Measurements from ENCODE around the gene NGFR.
A peak's percentile ranks its signal among the peaks of the same experiment; 100 is the strongest.
"Not testable (repeated sequence)": the region's sequence is repeated elsewhere in the genome, so short reads cannot be mapped to it uniquely, and the experiment has no call there.

The NGFR gene

DNA sequence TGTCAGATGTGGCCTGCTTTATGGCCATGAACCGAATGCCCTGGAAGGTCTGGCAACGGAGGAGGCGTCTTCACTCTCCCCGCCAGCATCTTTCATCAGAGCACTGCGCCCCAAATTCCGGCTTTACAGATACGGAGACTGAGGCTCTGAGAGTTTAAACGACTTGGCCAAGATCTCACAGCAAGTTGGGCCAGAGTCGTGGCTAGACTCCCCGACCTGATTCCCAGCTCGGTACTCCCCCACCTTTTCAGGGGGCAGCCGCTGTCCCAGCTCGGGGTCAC is 1.7 kb downstream of the NGFR start:
- no peak for DNase-seq

DNA sequence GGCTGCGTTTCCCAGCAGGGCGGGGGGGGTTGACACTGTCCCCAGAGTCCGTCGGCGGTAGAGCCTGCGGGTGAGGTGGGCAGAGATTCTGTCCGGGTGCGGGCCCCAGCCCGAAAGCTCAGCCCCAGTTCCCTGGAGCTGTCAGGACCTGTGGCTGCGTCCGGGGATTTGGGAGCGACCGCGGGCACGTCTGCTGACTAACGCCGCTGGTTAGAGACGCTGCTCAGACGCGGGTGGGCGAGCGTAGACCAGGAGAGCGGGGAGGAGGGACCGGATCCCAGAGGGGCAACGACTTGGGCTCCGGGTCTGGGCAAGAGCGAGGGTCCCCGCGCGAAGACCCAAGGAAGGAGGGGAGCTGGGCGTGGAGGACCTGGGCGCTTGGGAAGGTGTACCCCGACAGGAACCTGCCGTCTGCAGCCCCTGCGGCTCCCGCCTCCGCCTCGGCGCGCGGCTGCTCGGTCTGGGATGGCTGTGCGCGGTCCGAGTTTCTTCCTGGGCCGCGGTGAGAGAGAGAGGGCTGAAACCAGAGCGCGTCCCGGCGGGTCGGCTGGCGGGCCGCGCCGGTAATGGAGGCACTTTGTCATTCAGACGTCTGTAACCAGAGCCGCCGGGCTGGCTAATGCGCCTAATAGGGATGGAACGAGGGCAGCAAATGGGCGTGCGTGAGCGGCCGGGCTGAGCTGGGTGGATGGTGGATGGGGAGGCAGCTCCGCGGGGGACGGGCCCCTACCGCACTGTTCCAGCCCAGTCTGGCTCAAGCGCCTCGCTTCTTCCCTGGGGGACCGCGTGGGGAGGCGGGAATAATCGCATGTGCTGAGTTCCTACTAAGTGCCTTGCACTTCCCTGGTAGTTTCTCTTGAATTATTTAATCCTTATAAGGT is 2.3 kb downstream of the NGFR start:
- peak; percentile 96 for DNase-seq

DNA sequence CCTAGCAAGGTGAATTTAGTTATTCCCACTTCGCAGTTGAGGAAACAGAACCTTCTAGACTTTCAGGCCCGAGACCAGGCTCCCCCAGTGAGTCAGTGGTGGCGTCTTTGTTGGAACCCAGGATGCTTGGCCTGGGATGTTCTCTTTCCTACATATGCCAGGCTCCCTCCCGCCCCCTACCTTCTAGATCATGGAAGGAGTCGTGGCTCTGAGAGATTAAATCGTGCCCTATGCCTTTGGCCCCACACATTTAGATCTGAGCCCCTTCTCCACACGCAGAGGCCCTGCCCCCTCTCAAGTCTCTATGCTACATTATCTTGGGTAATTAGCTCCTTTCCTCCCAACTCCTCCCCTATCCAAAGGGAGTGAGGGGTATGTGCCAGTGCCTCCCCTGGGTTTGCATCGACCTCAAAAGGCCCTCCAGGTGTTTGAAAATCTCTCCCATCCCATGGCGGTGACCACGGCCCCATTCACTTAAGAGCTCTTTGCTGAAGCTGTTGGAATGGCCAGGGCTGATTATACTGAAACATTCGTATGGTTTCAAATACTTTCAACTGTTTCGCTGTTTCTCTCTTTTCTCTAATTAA is 3.0 kb downstream of the NGFR start:
- DNase-seq: peak; percentile 67

DNA sequence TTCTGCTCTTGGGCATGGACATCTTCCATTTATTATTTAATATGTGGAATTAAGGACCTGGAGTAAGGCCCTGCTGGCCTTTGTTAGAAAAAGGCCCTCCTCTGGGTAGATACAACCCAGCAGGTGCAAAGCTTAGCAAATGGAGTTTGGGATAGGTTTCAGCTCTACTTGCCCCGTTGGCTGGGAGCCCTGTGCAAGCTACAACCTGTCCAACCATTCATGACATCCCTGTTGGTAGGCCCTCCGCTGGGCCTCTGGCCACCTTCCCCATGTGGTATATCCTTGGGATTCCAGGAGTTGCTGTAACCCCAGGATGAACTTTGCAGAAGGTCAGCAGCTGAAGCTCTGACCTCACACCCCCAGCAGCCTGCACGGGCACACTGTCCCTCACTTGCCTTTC is 6.4 kb downstream of the NGFR start:
- DNase-seq: no peak

DNA sequence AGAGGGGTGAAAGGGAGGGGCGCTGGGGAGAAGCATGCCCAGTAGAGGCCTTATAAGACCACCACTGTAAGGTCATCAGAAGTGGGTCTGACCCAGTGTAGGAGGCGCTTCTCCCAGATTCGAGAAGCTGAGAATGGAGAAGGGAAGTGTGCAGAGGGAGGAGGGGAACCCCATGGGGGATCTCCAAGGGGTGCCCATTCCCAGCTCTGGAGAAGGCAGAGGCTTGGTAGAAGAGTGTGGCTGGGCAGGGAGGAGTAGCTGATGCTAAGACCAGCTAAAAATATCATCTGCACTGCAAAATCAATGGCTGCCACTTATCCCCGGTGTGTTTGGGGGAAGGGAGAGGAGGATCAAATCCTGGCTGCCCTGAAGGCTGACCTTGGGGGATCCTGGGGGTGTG is 7.2 kb downstream of the NGFR start:
- DNase-seq: no peak

DNA sequence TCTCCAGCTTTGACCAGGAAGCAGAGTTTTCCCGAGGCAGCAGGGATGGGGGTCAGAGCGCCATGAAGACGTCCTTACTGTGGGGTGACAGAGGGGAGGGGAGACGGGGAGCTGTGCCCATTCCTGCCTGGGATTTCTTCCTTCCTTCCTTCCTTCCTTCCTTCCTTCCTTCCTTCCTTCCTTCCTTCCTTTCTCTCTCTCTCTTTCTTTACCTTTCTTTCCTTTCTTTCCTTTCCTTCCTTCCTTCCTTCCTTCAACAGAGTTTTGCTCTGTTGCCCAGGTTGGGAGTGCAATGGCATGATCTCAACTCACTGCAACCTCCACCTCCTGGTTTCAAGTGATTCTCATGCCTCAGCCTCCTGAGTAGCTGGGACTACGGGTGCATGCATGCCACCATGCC is 7.6 kb downstream of the NGFR start:
- not testable (repeated sequence) for DNase-seq

DNA sequence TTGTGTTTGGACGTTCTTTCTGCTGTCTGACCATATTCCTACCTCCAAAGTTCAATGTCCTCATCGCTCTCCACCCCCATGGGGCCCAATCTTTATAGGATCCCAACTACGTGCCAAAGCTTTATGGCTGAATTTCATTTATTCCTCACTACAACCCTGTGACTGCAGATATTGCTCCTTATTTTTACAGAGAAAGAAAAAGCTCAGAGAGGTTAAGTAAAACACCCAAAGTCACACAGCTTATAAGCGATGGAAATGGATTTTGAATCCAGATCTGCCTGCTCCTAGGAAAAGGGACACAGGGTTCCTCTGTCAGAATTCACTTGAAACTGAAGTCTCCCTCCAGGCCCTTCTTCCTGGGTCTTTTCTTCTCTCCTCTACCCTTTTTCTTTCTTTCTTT is 9.3 kb downstream of the NGFR start:
- DNase-seq: no peak

DNA sequence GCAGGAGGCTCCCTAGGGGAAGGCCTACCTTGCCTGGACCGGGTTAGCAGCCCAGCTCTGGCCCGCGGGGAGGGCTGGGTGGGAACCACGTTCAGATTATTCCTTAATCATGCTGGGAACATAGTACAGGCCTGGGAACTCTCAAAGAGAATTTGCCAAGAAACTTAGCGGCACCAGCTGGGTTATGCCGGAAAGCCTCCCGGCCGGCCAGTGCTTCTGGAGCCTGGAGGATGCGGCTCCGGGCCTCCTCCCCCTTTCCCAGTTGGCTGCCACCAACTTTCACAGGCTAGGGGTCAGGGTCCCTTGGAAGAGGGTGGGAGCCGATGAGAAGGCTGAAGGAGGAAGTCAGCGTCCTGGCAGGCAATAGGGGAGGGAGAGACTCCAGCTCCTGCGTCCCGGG is 10.8 kb downstream of the NGFR start:
- DNase-seq: no peak

DNA sequence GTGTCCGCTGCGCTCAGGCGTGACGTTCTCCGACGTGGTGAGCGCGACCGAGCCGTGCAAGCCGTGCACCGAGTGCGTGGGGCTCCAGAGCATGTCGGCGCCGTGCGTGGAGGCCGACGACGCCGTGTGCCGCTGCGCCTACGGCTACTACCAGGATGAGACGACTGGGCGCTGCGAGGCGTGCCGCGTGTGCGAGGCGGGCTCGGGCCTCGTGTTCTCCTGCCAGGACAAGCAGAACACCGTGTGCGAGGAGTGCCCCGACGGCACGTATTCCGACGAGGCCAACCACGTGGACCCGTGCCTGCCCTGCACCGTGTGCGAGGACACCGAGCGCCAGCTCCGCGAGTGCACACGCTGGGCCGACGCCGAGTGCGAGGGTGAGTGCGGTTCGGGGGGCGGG is 11.2 kb downstream of the NGFR start:
- DNase-seq: no peak

DNA sequence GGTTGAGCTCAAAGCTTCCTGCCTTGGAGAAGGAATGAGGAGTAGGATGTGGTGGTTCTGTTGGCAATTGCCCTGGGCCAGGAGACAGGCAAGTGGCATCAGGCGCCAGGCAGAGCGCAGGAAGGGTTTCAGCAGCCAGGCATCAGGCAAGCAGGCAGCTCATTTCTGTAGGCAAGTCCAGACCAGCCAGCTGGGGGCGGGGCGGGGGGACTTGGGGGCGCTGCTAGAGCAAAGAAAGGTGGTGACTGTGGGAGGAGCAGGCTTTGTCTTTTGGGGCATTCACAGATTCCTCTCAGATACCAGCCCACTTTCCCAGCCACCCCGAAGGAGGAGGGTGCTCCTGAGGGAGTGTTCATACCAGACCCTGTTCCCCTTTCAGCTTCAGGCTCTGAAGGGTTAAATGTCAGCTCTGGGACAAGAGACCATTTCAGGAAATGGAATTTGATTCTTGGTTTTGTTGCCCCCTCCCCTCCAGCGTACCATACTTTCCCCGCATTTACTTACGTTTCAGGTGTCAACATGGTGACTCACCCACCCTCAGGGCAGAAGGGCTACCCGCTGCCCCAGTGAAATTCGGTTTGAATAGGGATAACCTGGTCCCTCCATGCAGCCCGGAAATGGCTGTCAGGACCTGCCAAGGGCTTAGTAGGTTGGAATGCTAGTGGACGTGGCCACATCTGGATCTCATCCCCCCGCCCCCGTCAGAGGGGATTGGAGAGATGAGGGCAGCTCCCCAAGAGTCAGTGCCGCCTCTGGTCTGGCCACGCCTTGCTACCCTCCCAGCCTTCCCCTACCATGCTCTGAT is 13.2 kb downstream of the NGFR start:
- peak; percentile 99 for DNase-seq

DNA sequence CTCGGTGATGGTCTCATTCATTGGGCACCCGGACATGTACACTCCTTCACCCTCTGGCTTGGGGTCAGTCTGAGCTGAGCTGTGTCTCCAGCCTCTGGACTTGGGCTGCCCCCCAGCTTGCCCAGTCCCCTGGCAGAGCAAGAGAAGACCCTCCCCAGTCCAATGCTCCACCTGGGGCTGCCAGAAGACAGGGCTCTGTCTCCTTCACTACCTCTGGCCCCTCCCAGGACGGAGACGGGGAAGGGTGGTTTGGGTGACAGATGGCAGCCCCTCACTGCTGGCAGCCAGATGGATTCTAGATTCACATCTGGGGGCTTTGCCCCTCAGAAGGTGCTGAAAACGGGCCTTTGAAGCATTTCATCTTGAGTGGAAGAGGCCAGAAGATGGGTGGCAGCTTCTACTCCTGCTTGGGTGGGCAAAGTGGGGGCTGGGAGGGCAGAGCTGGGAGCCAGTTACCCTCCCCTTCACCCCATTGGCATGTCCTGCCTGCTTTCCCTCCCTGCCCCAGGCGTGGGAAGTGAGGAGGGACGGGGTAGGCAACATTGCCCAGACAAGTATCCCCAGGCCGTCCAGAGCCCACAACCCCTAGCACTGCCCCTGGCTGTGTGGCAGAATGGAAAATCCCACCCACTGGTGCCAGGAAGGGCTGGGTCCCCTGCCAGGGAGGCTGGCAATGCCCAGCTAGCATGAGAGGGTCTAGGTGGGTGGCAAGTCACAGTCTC is 13.9 kb downstream of the NGFR start:
- DNase-seq: no peak

DNA sequence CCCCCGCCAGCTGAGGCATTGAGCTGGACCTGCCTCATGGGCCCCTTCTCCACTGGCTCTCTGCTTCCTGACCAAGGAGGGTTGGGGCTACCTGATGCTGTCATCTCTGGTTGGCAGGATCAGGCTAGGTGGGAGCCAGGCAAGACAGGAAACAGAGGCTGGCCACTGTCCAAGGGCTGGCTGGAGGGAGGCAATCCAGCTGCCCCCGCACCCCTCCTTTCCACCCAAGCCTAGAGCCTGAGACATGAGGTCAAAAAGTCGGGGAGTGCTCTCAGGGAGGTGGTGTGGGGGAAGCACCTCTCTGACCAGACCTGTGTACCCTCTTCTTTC is 14.5 kb downstream of the NGFR start:
- DNase-seq: no peak

DNA sequence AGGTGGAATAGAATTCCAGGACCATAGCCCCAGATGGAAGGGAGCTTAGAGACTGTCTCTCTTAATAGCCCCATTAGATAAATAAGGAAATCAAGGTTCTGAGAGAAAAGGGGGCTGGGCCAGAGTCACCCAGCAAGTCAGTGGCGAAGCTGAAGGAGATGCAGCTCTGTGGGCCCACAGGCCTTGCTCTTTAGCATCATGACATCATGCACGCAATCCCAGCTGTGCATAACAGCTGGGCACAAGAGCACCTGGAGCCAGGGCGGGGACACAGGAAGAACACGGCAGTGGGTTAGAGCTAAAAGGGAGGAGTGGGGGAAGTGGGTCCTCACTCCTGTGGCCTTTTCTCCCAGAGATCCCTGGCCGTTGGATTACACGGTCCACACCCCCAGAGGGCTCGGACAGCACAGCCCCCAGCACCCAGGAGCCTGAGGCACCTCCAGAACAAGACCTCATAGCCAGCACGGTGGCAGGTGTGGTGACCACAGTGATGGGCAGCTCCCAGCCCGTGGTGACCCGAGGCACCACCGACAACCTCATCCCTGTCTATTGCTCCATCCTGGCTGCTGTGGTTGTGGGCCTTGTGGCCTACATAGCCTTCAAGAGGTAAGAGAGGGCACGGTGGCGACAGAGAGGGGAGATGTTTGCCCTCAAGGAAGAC is 15.1 kb downstream of the NGFR start:
- DNase-seq: no peak

DNA sequence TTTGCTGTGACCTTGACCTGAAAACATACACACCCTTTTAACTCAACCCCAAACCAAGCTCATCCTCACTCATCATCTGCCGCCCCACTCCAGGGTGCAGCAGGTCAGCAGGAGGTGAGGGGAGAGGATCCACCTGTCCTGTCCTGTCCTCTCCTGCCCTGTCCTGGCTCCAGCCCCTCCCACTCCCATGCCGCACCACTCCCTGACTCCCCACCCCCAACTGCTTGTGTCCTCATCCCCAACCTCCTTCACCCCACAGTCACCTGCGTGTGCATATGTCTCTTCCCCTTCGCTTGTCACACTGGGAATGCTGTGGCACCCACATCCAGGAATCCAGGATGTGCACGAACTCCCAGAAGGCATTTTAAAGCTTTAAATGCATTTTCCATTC is 15.6 kb downstream of the NGFR start:
- DNase-seq: no peak

DNA sequence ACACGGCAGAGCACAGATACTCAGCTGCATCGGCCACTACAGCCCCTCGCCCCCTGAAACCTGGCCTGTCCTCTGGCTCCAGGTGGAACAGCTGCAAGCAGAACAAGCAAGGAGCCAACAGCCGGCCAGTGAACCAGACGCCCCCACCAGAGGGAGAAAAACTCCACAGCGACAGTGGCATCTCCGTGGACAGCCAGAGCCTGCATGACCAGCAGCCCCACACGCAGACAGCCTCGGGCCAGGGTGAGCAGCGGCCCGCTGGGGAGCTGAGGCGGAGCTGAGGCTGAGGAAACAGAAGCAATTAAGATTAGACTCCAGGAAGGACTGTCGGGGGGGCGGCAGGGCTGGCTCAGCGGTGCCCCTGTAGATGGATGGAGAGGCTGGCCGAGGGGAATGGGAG is 16.7 kb downstream of the NGFR start:
- DNase-seq: peak; percentile 93

DNA sequence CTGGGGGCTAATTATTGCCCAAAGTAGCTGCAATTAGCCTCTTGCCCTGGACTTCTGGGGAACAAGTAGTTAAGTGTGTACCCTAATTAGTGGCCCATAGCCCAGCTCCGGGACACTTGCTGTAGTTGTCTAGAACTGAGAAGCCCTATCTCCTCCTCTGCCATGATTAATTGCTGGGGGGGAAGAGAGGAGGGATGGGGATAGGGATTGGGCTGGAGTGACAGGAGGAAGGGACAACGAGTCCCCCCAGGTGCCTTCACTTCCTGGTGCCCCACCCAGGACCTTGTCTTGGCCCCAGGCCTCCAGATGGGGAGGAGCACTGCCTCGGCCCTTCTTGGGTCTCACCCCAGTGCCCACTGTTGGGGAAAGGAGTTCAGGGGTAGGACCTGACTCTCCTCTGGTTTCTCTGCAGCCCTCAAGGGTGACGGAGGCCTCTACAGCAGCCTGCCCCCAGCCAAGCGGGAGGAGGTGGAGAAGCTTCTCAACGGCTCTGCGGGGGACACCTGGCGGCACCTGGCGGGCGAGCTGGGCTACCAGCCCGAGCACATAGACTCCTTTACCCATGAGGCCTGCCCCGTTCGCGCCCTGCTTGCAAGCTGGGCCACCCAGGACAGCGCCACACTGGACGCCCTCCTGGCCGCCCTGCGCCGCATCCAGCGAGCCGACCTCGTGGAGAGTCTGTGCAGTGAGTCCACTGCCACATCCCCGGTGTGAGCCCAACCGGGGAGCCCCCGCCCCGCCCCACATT is 17.4 kb downstream of the NGFR start:
- DNase-seq: peak; percentile 76

DNA sequence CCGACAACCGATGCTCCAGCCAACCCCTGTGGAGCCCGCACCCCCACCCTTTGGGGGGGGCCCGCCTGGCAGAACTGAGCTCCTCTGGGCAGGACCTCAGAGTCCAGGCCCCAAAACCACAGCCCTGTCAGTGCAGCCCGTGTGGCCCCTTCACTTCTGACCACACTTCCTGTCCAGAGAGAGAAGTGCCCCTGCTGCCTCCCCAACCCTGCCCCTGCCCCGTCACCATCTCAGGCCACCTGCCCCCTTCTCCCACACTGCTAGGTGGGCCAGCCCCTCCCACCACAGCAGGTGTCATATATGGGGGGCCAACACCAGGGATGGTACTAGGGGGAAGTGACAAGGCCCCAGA is 17.9 kb downstream of the NGFR start:
- no peak for DNase-seq

DNA sequence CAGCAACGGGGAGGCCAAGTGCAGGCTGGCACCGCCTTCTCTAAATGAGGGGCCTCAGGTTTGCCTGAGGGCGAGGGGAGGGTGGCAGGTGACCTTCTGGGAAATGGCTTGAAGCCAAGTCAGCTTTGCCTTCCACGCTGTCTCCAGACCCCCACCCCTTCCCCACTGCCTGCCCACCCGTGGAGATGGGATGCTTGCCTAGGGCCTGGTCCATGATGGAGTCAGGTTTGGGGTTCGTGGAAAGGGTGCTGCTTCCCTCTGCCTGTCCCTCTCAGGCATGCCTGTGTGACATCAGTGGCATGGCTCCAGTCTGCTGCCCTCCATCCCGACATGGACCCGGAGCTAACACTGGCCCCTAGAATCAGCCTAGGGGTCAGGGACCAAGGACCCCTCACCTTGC is 18.5 kb downstream of the NGFR start:
- no peak for DNase-seq

DNA sequence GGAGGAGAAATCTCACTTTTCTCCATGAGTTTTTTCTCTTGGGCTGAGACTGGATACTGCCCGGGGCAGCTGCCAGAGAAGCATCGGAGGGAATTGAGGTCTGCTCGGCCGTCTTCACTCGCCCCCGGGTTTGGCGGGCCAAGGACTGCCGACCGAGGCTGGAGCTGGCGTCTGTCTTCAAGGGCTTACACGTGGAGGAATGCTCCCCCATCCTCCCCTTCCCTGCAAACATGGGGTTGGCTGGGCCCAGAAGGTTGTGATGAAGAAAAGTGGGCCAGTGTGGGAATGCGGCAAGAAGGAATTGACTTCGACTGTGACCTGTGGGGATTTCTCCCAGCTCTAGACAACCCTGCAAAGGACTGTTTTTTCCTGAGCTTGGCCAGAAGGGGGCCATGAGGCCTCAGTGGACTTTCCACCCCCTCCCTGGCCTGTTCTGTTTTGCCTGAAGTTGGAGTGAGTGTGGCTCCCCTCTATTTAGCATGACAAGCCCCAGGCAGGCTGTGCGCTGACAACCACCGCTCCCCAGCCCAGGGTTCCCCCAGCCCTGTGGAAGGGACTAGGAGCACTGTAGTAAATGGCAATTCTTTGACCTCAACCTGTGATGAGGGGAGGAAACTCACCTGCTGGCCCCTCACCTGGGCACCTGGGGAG is 19.1 kb downstream of the NGFR start:
- peak; percentile 84 for DNase-seq

DNA sequence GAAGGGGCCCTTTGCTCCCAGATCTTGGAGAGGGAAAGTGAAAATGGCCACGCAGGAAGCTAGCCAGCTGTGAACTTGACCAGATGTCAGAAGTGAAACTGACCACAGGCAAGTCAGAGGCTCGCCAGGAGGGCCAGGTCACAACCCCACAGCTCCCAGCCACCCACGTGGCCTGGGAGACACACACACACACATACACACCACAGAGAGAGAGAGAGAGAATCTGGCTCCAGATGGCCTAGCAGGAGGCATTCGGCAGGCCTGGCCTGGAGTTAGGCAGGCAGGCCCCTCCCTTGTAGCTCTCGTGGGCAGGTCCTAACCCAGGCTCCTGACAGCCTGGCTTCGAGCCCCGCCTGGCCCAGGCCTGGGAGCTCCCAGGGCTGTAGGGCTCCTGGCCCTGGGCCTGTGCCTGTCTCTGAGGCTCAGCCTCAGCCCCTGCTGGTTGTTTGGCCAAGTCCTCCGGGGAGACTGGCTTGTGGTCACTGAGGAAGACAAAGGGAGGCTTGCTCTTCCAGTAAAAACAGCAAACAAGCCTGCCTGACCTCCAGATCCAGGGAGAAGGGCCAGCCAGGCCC is 20.2 kb downstream of the NGFR start:
- peak; percentile 99 for DNase-seq

DNA sequence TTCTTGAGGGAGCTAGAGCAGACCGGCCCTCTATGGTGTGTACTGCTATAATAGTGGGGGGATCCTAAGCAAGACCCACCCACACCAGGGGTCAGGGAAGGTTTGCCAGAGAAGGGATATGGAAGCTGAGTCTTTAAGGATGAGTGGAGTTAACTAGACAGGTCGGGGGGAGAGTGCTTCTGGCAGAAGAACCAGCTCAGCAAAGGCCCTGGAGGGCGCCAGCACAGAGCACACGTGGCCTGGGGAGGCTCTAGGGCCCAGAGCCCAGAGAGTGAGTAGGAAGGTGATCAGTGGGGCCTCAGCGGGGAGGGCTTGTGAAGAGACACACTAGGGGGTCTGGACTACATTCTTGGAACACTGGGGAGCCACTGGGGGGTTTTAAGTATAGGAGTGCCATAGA is 21.1 kb downstream of the NGFR start:
- peak; percentile 73 for DNase-seq
